Measurements from ENCODE around the gene DIPK1A.

DNA sequence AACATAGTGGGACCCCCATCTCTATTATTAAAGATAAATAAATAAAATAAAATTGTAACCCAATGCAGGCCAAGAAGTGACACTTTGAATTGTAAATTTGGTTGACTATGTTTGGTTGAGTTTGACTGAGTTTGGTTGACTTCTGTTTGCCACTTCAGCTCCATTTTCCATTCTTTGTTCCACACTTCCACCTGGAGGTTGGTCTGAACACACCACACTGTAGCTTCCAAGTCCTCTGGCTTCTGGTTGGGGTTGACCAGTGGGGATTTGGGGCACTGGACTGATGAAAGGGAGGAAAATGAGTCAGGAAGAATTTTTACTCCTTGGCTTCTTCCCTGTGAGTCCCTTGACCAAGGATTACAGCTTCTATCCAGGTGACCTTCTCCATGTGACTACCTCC is 40.6 kb upstream of the DIPK1A start:
- TF ChIP-seq POLR2A (IDR thresholded peaks at IDR 0.05): no peak
- TF ChIP-seq, protein P1, sequence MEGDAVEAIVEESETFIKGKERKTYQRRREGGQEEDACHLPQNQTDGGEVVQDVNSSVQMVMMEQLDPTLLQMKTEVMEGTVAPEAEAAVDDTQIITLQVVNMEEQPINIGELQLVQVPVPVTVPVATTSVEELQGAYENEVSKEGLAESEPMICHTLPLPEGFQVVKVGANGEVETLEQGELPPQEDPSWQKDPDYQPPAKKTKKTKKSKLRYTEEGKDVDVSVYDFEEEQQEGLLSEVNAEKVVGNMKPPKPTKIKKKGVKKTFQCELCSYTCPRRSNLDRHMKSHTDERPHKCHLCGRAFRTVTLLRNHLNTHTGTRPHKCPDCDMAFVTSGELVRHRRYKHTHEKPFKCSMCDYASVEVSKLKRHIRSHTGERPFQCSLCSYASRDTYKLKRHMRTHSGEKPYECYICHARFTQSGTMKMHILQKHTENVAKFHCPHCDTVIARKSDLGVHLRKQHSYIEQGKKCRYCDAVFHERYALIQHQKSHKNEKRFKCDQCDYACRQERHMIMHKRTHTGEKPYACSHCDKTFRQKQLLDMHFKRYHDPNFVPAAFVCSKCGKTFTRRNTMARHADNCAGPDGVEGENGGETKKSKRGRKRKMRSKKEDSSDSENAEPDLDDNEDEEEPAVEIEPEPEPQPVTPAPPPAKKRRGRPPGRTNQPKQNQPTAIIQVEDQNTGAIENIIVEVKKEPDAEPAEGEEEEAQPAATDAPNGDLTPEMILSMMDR (IDR thresholded peaks at IDR 0.05): no peak
